Gastroesophageal sphincter (tissue), 2 donors: ENCODE measurements around the gene TBCE.

Experiments used
- POLR2A ChIP-seq, 2 donors: fragments of 450-650 bp; IDR thresholded peaks; one replicate each; pipeline ENCODE4 v1.6.1; 2017; ENCODE audit warnings: antibody characterized with exemption in 2 of 2, mild to moderate bottlenecking in 2 of 2, moderate library complexity in 1 of 2
- POLR2AphosphoS5 ChIP-seq: sonication (generic); formaldehyde crosslinking; IDR thresholded peaks from one replicate; pipeline ENCODE4 v1.6.1; 2017; ENCODE audit warnings: antibody characterized with exemption

DNA sequence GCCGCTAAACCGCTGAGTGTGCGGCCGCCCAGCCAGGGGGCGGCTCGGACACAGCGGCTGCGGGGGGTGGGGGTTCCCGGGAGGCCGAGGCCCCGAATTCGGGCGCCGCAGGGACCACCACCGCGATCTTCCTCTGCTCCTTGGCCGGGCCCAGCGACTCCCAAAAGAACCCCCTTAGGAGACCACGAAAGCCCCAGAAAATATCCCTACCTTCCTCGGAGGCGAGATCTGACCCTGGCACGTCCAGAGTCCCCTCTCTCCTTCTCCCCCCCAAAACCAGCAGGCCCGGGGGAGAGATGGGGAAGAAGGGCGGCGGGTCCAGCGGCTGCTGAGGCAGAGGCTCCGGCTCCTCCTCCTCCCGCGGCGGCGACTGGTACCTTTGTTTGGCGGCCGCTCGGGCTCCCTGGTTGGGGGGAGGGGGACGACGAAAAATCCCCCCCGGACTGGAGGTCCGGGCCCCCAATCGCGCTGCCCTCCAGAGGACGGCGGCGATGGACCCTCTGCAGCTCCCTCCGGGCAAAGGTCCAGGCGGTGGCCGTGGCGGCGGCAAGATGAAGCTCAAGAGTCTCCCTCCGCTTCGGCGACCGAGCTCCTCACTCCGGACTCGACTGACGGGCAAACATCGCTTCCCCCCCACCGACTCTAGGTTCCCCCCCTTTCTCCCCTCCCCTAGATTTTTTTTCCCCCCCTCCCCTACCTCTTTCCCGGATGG lies 39.5 kb upstream of the TBCE start, which contains the start of gene ARID4B:
- TF ChIP-seq POLR2AphosphoS5 (peak; percentile 81), POLR2A (IDR thresholded peaks at IDR 0.05) (peak; percentile 72 to 75)
